Activated T-cell treated with anti-CD3 and anti-CD28 coated beads for 1 hour (primary cell): ENCODE results near the gene RBPMS2.

Experiments
- DNase-seq: peaks from one replicate; pipeline ENCODE4 v3.0.0-alpha.2; 2020; ENCODE audit warnings: low read depth

RBPMS2 gene

GRCh38 chr15:64720188-64720587, 55.2 kb downstream of the RBPMS2 start:
- no peak for DNase-seq

- DNase-seq = peak; percentile 11
Observed at GRCh38 chr15:64717735-64718495, 57.5 kb downstream of the RBPMS2 start.

GRCh38 chr15:64717130-64717529, 58.3 kb downstream of the RBPMS2 start:
- no peak for DNase-seq

GRCh38 chr15:64716452-64716851, 58.9 kb downstream of the RBPMS2 start:
- DNase-seq = no peak

- no peak for DNase-seq
Observed at GRCh38 chr15:64713592-64713991, 61.8 kb downstream of the RBPMS2 start.

GRCh38 chr15:64712353-64712752, 63.0 kb downstream of the RBPMS2 start:
- no peak for DNase-seq

- DNase-seq = no peak
Observed at GRCh38 chr15:64710676-64711428, 64.5 kb downstream of the RBPMS2 start.

GRCh38 chr15:64706011-64706911, 69.1 kb downstream of the RBPMS2 start:
- DNase-seq = no peak

GRCh38 chr15:64705006-64705405, 70.4 kb downstream of the RBPMS2 start:
- no peak for DNase-seq

GRCh38 chr15:64703632-64703959, 71.8 kb downstream of the RBPMS2 start:
- no peak for DNase-seq

GRCh38 chr15:64702816-64703631, 72.4 kb downstream of the RBPMS2 start:
- peak; percentile 97 for DNase-seq

GRCh38 chr15:64701482-64702184, 73.8 kb downstream of the RBPMS2 start:
- DNase-seq = no peak

GRCh38 chr15:64701051-64701450, 74.3 kb downstream of the RBPMS2 start:
- DNase-seq = no peak

GRCh38 chr15:64699751-64700388, 75.5 kb downstream of the RBPMS2 start:
- DNase-seq = no peak

- DNase-seq = no peak
Observed at GRCh38 chr15:64698823-64699222, 76.6 kb downstream of the RBPMS2 start.

- DNase-seq = no peak
Observed at GRCh38 chr15:64697911-64698369, 77.4 kb downstream of the RBPMS2 start.

- no peak for DNase-seq
Observed at GRCh38 chr15:64696481-64696880, 78.9 kb downstream of the RBPMS2 start.

- DNase-seq = no peak
Observed at GRCh38 chr15:64695561-64695992, 79.8 kb downstream of the RBPMS2 start.

GRCh38 chr15:64694816-64695215, 80.6 kb downstream of the RBPMS2 start:
- no peak for DNase-seq

- DNase-seq = no peak
Observed at GRCh38 chr15:64693134-64693533, 82.3 kb downstream of the RBPMS2 start.
